ENCODE data around the gene CA10.

CA10 gene

DNA sequence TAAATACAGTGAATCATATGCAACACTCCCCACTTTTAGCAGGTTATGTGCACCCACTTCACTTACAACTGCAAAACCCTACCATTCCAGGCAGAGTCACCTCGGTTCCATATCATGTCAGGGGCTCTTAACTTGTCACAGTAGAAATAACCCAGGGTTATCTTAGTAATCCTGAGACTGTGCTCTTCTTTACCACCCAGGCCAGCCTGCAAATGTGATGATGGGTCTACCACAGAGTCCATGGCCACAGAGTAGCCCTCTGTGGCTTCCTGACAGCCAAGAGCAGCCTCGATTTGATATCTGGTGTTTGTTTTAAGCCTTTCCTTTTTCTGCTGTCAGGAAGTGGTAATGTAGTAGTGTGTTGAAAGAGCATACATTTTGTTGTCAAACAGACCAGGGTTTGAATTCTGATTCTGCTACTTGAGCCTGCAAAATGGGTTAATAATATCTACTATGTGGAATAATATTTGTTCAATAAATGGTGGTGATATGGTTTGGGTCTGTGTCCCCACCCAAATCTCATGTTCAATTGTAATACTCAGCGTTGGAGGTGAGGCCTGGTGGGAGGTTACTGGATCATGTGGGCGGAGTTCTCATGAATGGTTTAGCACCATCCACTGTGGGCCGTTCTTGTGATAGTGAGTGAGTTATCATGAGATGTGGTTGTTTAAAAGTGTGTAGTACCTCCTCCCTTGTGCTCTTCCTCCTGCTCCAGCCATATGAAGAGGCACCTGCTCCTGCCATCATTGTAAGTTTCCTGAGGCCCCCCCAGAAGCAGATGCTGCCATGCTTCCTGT is 481.6 kb downstream of the CA10 start:
- no peak for DNase-seq (ENCODE audit: low read depth)

DNA sequence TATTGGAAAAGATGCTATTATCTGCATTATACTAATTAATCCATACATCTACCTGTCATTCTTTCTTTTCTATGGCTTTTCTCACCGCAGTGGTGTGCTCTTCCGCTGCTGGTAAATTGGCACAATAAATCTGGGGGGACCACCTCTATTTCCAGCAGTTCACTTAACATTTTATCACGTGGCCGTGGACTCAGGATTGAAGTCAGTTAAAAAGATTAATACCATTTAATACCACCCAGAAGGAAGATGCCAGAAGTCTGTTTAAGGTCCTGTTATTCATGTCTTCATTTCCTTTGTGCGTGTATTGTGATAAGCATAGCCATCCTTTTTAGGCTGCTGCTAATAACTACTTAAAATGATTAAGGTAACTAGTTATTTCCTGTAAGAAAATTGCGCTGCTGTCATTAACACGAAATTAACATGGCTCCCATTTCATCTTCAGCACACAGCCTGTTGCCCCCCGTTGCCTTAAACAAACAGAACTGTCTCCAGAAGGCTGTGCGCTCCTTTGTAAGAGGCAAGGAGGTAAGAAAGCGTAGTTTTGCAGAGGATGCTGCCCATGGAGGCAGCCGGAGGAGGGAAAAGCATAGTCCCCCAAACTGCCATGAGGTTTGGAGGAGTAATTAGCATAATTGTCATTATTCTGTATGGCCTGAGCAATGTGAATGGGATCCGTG is 483.8 kb downstream of the CA10 start:
- no peak for DNase-seq (ENCODE audit: low read depth)

DNA sequence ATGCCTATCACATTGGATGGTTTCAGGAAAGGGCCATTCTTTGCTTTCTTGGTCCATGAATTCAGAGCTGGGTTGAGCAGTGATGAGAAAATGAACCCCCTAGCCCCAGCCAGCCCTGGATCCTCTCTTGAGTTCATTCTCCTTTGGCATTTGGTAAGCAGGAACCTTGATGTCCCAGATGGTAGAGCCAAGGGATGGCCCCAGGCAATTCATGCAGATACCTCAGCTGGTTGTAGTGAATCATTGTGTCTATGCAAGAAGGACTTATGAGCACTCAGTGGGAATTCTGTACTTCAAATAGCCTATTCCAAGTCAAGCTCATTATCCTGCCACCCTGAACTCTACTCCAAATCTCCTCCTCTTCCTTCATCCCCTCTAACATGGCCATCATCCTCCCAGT is 485.4 kb downstream of the CA10 start:
- DNase-seq (ENCODE audit: low read depth): no peak

DNA sequence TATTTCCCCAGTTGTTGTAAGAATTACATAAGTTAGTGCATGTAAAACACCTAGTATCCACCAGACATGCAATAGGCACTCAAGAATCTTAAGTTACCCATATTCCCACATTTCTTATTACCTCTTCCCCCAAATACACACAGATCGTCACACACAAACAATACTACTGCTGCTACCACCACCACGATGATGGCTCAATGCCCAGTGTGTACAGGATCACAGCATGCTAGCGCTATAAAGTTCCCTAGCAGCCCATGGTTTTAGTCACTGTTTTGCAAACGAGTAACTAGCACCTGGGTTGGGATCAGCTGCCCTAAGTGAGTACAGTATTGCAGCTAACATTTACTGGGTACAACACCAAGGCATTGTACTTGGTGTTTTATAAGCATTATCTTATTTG is 486.4 kb downstream of the CA10 start:
- DNase-seq (ENCODE audit: low read depth): no peak

DNA sequence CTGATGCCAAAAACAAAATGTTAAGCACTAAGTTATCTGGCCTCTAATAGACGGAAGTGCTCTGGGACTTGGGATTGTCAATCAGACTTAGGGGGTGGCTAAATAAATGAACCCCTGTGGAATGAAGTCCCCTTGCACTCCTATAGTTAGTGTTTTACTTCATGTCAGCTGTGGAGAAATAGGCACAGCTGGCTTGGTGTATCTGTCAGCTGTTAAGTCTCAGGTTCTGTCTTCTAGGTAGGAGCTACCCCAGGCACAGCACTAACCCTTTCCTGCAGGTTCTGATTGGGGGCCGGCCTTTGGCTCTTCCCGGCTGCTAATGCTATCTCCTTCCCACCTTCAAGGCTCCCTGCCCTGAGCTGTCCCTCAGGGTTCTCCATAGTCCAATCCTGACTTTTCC is 487.6 kb downstream of the CA10 start:
- DNase-seq (ENCODE audit: low read depth): no peak

DNA sequence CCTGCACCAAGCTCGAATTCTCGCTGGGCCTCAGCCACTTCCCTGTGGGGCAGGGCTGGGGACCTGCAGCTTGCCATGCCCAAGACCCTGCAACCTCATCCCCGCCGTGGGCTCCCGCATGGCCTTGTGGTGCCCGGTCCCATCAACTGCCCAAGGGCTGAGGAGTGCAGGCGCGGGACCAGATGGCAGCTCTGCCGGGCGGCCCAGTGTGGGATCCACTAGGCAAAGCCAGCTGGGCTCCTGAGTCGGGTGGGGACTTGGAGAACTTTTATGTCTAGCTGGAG is 489.6 kb downstream of the CA10 start:
- DNase-seq (ENCODE audit: low read depth): no peak

DNA sequence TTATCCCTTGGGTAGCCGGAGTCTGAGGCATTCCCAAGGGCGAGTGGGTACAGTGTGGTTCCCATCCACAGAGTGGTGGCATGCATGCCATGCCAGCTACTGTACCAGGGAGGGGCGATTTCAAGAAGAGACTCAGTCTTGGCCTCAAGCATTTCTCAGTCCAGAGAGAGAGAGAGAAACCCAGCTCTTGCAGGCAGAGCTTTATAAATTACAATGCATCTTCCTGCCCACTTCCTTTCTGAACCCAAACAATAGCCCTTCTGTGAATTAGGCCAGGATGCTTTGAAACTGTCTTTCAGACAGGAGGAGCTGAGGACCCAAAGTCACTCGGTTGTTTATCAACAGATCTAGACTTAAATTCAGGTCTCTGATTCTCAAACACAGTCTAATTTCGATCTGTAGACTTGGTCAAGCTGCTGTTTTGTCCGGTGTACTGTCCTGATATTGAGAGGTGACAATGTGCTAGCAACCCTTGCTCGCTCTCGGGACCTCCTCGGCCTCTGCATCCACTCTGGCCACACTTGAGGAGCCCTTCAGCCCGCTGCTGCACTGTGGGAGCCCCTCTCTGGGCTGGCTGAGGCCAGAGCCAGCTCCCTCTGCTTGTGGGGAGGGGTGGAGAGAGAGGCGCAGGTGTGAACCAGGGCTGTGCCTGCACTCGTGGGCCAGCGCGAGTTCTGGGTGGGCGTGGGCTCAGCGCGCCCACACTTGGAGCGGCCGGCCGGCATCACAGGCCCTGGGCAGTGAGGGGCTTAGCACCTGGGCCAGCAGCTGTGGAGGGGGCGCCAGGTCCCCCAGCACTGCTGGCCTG is 490.2 kb downstream of the CA10 start:
- no peak for DNase-seq (ENCODE audit: low read depth)

DNA sequence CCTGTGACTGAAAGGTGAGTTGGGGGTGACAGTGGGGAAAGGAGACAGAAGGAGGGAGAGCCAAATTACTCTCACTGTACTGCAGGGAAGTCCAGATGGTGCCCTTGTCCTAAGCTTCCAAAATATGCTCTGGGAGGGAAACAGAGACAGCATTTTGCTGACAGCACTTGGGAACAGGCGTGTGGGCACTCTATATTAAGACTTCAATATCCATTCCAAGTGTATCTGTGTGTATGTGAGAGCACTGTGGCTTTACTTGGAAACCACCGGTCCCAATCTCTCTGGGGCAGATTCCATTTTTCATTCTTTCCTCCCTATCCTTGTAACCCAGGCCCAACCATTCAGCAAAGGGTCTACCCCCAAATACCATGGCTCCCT is 490.8 kb downstream of the CA10 start:
- DNase-seq (ENCODE audit: low read depth): no peak

DNA sequence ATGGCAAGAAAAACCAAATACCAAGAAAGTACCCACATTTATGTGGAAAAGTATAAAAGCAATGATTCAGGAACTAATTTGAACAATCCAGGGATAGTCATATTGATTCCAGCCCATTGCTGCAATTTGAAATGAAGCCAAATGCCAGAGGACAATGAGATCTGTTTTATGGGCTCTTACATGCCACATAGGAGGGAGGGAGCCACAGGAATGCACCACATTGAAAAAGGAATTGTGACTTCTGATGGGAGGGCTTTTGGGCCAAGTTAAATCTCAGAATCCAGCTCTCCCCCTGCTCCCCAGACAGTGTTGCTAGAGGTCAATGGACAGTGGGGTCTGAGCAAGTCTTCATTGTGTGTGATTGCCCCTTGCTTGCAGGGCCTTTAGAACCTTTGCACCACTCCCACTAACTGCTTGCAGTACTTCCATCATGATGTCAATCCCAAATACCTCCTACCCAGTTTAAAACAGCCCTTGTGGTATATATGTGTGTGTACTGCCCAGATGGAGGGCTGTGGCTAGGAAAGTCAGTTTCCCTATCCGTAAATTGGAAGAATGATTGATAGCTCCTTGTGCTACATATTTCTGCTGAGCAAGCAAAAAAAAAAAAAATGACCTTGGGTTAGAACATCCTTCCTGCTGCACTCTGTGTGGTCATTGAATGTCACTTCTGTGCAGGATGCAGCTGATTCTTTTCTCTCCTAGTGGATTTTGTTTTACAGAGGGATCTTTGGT is 491.4 kb downstream of the CA10 start:
- DNase-seq (ENCODE audit: low read depth): no peak

DNA sequence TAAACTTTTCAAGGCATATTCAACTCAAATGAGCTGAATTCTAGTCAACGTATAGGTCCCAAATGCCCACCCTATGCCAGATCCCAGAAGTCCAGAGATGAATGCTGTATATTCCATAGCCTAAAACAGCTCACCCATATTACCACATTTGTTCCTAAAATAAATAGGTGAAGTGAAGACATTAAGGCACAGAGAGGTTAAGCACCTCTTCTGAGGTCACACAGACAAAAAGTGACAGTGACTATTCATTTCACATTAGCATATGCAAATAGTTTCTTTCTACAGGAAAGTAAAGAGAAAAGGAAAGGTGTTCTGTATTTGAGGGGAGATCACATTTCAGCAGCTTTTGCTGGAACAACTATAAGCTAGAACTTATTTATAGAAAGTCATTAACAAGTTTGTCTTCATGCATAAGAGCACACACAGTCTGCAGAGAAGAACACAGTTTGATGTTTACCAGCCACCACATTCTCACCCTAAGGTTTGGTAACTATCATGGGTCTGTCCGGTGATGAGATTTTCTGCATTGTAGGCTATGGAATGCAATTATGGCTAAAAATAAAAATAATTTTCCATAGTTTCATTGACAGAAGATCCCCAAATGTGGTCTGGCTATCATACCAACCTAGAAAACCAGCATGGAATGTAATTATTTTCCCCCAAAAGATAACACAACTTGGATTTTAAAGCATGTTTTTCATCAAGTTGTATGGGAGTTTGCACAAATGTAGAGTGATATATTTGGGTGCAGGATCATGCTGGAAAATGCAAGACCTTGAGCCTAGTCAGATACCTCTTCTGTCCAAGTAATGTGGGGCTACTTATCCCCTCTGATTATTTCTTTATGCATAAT is 496.1 kb downstream of the CA10 start:
- DNase-seq (ENCODE audit: low read depth): no peak

DNA sequence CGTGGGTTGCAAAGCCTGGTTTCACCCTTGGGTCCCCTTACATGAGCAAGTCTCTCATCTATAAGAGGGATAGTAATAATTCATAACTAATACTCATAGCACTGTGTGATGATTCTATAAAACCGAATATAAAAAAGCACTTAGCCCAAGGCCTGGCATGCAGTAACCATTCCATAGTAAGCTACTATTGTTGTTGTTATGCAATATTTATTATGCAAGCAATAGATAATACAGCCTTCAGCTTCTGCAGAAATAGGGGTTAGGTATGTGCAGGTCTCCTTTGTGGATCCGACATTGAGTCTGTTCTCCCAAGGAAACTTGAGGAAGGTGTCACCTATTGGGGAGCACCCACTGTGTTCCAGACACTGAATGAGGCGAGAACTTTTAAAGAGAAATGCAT is 497.1 kb downstream of the CA10 start:
- no peak for DNase-seq (ENCODE audit: low read depth)

DNA sequence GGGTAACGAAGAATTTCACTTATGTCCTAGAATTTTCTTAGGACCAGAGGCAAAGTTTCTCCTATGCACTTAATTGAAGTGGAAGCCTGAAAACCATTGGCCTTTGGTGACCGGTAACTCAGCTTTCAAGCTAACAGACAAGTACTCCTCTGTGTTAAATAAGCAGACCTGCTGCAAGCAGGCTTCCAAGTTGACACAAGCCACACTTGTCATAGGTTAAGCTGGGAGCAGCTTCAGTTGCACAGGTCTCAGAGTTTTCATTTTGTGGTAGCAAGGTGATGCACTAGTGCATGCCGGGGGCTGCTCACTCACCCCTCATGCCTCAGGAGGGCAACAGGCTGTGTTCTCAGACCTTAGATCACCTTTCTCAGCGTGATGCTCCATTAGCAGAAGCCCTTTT is 498.2 kb downstream of the CA10 start:
- DNase-seq (ENCODE audit: low read depth): no peak

DNA sequence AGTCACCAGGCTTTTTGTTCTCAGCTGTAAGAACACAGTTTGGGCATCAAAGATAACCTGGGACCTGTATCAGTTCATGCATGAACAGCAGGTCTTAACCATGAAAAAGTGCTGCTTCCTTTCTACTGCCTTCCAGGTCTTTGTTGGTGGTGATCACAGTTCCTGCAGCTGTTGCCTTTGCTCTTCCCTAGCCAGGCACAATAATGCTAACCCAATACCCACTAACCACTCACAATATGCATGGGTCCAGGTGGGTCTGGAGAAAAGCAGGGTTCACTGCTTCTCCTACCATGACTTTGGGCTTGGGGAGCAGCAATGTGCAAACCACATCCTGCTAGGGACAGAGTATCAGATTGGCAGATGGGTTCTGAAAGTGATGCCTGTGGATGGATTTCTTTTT is 501.3 kb downstream of the CA10 start:
- no peak for DNase-seq (ENCODE audit: low read depth)

DNA sequence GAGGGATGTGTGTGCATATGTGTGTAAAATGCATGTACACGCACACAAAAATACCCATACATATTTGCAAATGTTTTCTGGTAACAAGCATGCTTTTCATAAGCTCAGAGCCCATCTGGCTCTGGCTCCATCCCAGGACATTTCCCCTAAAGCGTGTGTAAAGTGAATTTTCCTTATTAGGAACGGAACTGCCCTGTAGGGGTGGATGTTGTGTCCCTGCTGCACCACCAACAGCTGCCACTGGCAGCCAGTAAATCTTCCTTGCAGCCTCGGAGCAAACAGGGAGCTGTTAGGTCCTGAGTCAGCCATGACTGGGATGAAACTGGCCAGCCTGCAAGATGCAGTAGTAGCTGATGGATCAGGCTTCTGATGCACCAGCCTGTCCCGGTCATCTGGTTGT is 504.6 kb downstream of the CA10 start:
- no peak for DNase-seq (ENCODE audit: low read depth)

DNA sequence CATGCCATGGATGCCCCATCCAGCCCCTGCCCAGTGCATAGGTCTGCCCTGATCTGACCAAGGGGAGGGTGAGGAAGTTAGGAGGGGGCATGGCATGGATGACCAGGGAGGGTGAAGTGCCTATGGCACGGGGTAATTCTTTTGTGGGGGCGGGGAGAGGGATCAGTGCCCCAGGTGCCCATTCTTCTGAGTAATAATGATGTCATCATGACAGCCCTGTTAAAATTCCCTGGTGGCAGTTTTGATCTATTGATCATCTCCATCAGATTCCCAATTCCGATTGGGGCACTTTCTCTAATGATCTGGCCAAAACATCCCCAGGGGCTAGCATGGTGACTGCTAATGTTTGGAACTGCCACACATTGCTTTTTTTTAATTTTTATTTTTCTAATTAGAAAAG is 506.0 kb downstream of the CA10 start:
- no peak for DNase-seq (ENCODE audit: low read depth)

DNA sequence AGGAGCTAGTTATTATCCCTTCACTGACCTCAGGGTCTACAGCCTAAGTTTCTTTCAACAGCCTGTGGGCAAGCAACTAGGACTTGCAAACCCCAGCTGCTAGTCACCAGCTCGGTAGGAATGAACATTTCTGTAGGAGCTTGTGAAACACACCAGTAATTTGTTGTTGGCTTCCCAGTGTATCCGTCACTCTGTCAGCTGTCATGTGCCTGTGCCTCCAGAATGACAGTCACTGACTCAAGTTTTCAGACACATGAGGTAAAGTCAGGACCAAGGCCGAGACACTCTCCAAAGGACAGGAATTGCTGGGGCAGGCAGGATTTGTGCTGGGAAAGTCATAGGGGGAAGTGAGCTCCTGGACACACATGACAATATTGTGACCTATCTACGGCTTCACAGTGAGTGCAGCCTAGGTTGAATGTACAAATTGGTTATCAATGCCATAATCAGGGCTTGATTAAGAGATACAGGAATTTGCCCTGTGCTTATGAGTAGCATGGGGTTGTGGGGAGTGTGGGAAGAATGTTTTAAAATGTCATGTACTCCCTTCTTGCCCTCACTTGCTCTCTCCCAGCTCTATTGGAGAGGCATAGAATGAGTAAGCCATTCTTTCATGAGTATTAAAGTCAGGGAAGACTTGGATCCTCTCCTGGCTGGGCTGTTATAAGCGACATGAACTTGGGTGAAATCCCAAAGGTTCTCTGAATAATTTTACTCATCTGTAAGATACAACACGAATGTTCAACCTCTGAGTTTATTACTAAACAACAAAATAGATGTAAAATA is 506.8 kb downstream of the CA10 start:
- no peak for DNase-seq (ENCODE audit: low read depth)

DNA sequence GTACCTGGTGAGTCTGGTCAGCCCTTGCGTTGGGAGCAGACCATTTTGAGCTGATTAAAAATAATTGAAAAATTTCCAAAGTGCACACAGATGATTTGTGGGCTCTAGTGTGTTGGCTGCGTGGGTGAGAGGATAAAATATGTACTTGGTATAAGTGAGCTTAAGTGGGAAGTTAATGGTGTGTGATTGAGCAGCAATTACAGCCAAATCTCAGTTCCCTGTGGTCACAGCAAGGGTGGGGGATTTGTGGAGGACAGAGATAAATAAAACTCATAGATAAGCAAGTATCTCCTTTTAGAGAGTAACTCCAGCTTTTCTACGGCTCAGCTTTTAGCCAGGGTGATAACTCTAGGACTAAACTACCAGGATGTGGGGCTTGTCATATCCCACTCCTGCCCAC is 507.7 kb downstream of the CA10 start:
- no peak for DNase-seq (ENCODE audit: low read depth)

DNA sequence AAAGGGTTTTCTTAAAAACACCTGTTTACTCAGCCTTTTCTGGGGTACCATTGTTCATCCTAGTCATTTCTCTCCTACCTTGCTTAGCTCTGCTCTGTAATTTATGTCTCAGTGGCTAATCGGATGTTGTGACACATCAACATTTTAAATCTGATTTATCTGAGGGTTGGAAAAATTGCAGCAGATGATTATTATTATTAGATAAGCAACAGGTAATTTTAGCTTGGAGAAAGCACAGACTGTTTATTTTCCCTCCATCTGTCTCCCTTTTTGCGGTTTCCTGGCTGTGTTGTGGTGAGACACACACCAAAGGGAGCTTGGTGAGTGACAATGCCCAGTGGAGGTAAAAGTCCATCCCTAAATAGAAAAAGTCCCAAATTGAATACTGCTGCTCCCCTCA is 508.3 kb downstream of the CA10 start:
- no peak for DNase-seq (ENCODE audit: low read depth)

DNA sequence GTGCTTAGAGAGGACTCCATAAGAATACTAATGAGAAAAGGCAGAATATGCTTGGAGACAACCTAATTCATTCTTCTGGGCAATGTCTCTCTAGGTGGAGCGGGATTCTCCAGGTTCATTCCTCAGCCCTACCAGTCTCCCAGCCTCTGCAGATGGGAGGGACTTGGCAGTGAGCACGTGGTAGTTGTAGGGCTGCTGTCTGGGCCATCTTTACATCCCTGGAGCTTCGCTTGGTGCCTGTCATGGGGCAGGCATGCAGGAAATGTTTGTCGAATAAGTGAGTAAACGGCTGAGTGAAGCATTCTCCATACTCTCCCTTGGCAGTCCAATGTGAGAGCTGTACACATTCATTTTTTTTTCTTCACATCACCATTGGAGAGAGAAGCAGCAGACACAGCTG is 510.7 kb downstream of the CA10 start:
- DNase-seq (ENCODE audit: low read depth): no peak

DNA sequence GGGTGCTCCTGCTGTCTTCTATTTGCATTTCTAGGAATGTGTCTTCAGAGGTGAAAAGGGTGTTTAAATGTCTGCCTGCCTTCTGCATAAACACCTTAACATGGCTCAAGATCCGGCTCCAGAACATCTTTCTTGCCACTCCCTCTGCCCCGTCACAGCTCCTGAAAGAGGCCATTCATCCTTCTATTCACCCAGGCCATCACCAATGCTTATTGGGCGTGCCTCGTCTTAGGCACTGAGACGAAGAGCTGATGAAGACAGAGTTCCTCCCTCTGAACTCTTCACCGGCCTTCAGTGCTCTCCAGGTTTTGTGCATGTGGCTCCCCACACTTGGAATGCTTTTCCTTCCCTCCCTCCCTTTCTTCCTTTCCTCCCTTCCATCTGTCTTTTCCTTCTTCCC is 511.4 kb downstream of the CA10 start:
- no peak for DNase-seq (ENCODE audit: low read depth)

DNA sequence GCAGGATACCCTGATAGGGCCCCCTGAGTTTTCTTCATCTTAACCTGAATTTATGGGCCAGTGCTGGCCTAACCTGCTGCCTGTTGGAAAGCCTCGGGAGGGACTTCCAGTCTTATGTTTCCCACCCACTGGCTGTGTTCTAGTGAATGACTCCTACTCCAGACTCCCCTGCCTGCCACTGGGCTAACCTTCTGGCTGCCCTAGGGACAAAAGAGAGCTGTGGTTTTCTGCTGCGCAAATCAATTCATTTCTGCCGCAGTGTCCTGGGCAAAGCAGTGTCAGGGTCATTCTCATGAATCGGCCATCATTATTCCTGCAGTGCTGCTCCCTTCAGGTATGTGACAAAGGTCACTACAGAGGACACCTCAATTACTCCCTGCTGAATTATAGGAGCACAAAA is 512.0 kb downstream of the CA10 start:
- no peak for DNase-seq (ENCODE audit: low read depth)

Data from iris pigment epithelial cell (primary cell).